ENCODE measurements around the gene FDXR.

Gene FDXR

DNA sequence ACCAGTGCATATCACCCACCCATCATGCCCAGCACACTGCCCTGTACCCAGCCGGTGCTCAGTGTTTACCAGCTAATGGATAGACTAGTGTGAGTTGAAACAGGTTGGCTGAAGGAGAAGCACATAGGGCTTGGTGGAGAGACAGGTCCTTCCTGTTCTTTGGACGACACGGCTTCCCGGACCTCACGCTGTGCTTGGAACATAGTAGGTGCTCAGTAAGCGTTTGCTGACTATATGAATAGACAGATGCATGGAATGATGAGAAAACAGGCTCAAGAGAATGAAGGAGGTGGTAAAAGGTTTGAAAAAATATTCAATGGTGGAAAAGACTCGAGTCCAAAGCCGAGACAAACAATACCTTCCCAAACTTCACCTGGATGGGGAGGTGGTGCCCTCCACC, 27.4 kb upstream of the FDXR start:
- no peak for DNase-seq (ENCODE audit: low read depth in 2 of 2, low spot score in 1 of 2)

DNA sequence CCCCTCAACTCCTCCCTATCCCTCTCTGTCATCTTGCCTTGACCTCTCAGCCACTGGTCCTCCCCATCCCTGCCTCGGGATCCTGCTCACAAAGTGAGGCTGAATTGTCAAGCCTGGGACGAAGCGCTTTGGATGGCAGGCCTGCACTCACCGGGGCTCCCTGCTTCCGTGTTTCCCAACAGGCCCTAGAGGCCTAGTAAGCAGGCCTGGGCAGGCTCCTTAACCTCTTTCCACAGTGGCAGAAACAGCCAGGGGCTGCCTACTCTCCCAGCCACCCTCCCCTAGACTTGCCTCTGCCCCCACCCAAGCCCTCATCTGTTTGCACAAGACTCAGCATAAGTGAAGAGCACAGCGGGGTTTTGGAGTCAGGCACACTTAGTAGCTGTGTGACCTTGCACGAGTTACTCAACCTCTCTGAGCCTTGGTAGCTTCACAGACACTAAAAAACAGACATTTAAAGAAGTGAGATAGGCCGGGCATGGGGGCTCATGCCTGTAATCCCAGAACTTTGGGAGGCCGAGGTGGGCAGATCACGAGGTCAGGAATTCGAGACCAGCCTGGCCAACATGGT, 25.7 kb upstream of the FDXR start:
- no peak for DNase-seq (ENCODE audit: low read depth in 2 of 2, low spot score in 1 of 2)

DNA sequence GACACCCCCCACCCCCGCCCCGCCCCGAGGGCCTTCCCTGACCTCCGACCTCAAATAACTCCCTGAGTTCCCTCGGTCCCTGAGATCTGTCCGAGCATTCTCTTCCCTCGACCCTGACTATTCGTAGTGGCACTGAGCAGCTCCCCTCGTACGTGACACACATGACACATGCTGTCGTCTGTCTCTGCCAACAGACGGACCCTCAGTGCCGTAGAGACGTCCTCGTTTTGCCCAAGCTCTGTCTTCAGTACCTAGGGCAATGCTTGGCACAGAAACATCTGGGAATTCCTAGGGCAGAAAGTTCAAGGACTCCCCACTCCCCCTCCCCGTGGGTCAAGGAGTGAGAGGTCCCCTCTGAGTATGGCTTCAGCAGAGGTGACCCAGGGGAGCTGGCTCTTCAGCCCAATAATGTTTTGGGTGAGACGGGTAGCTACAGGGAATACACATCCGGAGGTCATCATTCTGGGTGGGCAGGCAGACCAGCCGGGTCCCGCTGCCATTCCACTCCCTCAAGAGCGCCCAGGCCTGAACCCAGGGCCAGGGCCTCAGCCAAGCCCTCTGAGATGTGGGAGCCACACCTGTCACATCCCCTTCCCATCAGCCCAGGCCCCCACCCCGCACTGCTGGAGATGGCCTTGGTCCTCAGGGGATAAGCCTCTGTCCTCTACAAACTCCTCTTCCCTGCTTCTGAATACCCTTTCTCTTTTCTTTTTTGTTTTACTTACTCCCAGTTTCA, 21.3 kb upstream of the FDXR start:
- DNase-seq (ENCODE audit: low read depth in 2 of 2, low spot score in 1 of 2): no peak

DNA sequence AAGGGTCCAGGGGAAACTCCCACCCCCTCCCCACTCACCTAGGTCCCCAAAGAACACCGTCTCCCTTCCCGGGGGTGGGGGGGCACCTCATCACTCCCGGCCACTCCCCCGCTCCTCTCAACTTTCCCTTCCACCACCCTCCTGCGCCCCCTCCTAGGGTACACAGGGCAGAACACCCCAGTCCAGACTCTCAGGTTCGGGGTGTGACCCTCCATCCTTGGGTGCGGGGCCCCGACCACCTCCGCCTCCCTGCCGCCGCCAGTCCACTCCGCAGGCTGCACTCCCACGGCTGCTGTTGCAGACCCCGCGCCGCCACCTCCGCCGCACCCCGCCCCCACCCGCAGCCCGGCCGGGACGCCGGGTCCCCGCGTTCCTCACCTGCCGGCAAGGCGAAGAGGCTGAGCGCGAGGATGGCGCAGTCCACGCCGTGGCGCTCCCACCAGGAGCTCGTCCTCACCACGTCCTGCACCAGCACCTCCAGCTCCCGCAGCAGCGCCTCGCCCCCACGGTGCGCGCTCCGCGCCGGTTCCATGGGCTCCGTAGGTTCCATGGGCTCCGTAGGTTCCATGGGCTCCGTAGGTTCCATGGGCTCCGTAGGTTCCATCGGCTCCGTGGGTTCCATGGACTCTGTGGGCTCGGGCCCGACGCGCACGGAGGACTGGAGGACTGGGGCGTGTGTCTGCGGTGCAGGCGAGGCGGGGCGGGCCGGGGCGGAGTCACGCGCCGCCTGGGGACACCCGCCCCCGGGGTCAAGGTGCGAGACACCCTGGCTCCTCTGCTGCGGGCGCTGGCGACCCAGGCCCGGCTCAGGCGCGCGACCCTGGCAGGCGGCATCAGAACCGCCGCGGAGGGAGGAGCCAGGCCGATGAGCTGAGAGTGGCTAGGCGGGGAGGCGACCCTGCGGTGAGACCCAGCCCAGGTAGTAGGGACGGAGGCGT, 20.4 kb upstream of the FDXR start, which contains the start of gene FADS6:
FADS6 (minus strand) TSS at position 660 of the 938 bp plus-strand sequence; CDS start at position 622, 38 bp downstream.
- DNase-seq (ENCODE audit: low read depth in 2 of 2, low spot score in 1 of 2): no peak

DNA sequence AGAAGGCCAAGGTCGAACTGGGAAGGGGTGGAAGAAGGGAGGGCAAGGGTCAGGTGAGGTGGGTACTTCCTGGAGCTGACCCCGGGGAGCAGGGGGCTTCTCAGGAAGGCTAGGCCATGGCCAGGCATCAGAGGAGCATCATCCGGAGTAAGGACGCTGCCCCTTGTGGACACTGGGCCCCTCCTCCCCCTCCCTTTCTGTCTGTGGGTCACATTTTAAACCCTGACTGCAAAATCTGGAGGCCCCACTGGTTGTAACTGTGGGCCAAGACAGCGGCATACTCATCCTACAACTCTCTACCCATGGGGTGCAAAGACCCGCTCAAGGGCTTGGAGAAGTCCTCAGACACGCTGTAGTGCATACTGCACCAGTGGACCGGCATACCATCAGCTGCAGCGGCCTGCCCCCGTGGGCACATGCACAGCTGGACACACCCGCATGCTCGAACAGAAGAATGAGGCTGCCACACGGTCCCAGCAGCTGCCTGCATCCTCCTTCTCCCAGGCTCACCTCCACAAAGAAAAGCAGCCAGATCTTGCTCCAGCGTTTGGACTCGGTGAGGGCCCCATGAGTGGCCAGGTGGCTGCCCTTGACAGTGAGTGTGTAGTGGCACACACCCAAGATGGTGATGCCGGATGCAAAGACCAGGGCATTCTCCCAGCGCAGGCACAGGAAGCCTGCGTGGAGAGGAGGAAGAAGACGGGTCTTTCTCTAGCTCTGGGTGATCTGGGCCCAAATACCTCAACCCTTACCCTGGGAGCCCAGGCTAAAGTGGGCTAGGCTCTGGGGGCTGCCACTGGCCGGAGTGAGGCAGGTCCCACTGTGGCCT, 19.4 kb upstream of the FDXR start:
- DNase-seq (ENCODE audit: low read depth in 2 of 2, low spot score in 1 of 2): no peak

DNA sequence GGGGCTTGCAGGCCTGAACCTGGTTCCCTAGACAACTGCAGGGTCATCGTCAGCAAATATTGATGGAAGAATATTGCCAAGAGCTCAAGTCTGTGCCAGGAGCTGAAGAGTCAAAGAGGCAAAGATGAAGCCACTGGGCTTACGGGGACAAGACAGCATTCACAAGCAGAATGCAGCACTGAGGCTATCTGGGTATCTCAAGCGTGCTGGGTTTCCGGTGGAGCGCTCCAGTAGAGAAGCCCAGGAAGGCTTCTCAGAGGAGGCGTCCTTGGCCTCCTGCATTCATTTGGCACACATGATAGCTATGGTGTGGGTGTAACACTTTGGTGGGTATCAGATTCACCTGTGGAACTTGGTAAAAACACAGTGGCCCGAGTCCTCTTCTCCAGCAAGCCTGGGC, 17.8 kb upstream of the FDXR start:
- DNase-seq (ENCODE audit: low read depth in 2 of 2, low spot score in 1 of 2): no peak

DNA sequence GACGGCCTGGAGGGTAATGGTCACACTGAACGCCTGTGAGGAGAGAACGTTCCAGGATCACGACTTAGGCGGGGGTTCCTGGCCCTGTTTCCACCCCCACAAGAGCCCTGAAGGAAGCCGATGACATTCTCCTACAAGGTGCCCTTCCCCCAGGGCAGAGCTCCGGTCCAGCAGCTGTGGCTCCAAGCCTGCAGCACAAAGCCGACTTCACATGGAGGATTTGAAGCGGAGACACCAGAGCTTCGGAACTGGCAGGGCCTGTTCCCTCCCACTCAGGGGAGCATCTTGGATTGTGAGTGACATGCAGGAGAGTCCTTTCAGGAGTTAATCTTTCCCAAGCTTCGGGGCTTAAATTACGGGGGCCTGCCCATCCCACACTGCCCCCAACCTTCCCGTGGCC, 15.7 kb upstream of the FDXR start:
- no peak for DNase-seq (ENCODE audit: low read depth in 2 of 2, low spot score in 1 of 2)

DNA sequence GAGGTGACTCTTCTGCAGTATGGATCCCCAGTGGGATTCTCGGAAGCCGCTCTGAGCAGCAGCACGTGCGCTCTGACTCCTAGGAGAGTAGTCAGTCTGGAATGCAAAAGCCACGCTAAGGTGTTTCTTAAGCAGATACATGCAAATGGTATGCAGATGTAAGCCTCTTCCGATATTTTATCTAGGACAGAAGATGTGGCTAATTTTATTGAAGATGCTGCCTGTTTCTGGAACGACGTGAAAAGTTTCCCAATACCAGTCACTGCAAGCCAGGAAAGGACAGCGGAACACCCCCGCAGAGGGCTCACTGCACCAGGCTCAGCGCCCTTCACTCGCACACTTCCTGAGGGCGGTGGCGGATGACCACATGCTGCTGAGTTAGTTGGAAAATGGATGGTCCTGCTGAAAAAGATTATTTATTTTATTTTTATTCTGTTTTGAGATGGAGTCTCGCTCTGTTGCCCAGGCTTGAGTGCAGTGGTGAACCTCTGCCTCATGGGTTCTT, 10.5 kb upstream of the FDXR start:
- DNase-seq (ENCODE audit: low read depth in 2 of 2, low spot score in 1 of 2): no peak

DNA sequence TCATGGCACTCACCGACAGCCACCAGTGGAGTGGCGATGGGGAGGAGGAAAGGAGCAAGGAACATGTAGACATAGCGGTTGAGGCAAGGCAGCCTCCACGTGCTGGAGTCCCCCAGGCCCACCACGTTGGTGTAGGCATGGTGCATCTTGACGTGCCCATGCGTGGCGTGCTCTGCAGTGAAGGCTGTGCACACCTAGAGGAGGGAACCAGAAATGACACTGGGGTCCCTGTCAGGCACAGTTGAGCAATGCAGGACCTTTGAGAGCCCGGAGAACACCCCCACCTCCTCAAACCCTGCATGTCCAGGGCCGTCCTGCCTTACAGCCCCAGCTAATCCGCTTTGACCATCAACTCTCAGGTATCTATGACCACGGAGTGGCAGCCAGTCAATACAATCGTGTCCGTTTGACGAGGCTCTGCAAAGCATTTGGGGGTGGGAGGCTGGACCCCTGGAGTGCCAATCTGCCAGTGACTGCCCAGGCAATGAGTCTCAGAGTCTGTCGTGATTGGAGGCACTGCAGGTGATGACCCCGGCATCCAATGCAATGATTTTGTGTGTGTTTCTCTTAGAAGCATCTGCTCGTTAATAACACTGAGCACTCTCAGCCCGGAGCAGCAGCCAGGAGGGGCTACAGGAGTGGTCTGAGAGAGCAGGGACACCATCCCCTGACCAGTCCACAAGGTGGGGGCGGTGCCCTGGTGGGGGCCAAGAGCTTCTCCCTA, 9.9 kb upstream of the FDXR start:
- DNase-seq (ENCODE audit: low read depth in 2 of 2, low spot score in 1 of 2): no peak

DNA sequence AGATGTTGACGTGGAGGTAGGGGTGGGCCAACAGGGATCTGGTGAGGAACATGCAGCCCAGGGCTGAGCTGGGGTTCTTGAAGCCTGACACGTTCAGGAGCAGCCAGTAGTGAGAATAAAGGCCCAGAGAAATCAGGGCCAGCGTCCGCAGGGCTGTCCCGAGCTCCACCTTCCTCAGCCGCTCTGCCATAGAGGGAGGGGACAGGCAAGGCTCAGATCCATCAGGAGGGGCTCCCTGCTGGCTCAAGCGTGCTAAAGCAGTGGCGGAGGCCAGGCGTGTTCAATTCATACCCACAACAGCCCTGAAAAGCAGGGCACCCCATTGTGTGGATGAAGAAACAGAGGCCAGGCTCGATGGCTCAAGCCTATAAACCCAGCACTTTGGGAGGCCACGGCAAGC, 8.3 kb upstream of the FDXR start:
- DNase-seq (ENCODE audit: low read depth in 2 of 2, low spot score in 1 of 2): no peak

DNA sequence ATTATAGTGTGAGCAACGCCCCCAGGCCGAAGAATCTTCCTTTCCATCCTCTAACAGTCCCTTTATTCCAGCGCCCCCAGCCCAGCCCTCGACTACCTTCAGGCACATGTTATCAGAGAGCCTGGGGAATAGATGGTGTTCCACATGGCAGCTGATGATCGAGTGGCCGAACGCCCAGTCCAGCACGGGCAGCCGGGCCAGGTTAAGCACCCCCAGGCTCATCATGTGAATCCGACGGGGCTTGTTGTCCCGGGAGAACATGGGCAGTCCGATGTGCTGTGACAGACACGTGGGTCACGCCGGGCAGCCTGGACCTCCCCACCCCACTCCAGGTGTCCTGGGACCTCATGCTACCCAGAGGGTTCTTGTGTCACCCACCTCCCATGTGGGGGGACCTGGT, 6.5 kb upstream of the FDXR start:
- DNase-seq (ENCODE audit: low read depth in 2 of 2, low spot score in 1 of 2): no peak

DNA sequence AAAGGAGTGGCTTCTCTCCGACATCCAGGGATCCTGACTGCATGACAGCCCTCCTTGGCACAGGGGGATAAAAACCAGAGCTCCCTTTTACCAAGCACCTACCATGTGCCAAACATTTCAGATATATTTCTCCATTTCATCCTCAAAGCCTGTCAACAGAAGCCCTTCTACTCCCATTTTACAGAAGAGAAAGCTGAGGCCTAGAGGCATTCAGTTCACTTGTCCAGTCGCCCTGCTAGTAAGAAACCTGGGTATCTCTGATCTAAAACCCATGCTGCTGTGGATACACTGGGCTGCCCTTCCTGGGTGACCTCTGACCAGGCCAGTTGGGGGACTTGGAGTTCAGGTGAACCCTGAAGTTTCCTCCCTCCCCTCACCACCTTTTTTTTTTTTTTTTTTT, 5.9 kb upstream of the FDXR start:
- DNase-seq (ENCODE audit: low read depth in 2 of 2, low spot score in 1 of 2): no peak

DNA sequence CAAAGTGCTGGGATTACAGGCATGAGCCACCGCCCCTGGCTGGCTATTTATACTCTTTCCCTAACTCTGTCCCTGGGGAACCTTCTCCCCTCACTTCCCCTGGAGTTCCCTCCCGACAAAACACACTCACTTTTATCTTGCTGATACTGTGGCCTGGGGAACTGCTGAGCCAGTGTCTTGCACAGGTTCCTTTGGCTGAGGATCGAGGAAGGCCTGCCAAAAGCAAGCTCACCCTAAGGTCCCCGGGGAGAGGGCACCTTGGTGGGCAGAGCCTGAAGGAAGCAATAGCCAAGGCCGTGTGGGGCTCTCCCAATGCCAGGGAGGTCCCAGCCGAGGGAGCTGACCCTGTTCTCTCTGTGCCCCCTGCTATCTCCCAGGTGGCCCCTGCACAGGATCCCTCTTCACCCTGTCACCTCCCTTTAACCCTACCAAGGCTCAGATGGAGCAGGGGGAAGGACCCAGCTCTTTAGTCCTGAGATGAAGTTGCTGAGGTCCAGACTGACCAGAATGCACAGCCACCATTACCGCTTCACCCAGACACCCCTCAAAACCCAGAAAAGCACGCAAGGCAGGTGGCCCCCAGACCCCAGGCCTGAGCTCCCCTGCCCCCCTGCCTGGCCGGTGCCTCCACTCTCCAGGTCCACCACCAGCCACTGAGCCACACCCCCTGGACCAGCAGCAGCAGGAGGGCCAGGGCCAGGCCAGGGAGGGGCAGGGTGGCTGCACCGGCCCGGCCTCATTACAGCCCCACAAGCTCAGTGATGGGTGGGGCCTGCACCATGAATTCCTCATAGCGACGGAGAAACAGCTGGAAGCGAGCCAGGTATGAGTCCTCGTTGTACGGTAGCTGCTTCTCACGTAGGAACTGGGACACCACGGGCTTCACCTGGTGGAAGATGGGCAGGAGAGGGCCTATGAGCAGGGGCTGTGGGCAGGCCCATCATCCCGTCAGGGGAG, 5.1 kb upstream of the FDXR start:
- DNase-seq (ENCODE audit: low read depth in 2 of 2, low spot score in 1 of 2): no peak

DNA sequence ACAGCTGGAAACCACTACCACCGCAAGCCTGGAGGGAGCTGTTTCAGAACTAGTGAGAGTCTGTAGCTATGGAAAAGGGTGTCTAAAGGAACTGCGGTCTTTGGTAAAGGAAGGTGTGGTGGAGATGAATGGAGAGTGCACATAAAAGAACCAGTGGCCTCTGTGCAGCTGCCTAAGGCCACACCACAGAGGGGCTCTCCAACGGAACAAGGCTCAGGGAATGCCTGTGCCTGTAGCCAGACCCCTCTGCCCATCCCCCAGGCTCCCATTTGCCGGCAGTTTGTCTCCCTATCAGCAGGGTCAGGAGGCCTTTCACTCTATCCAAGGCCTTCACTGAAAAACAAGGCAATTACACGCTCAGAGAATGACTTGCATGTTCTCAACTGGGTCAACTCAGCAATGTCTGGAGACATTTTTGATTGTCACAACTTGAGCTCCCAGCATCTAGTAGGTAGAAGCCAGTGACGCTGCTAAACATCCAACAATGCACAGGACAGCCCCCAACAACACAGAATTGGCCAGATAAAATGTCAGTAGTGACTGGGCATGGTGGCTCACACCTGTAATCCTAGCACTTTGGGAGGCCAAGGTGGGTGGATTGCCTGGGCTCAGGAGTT, 3.3 kb upstream of the FDXR start:
- no peak for DNase-seq (ENCODE audit: low read depth in 2 of 2, low spot score in 1 of 2)

DNA sequence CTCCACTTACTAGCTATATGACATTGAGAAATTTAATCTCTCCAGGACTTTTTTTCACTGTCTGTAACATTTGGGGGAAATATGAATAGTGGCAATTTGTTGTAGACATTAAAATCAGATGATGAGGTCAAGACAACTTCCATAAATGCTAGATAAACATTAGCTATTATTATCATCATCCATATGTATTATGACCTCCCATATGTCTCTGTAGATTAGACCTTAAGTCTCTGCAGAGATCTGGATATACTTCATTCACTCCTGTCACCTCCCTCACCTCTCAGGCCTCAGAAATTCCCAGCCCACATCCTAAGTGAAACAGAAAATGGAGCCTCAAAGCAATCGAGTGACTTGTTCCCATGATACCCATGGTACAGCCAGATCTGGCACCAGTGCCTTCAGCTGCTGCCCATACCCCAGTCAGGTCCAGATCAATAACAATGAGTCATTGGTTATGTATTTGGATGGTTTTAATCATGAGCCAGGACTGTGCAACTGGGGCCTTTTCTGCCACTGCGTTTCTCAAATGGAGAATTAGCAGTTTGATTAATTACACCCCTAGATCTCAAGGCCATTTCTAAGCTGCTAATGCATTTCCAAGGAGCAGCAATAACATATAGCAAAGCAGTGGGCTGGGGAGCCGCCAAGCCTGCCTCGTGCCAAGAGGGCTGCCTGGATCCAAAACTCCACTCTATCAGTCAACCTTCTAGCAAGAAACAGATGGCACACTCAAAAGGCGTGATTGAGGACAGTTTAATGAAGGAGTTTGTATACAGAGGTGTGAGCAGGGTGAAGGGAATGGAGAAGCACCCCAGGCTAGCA, 2.6 kb upstream of the FDXR start:
- DNase-seq (ENCODE audit: low read depth in 2 of 2, low spot score in 1 of 2): no peak

DNA sequence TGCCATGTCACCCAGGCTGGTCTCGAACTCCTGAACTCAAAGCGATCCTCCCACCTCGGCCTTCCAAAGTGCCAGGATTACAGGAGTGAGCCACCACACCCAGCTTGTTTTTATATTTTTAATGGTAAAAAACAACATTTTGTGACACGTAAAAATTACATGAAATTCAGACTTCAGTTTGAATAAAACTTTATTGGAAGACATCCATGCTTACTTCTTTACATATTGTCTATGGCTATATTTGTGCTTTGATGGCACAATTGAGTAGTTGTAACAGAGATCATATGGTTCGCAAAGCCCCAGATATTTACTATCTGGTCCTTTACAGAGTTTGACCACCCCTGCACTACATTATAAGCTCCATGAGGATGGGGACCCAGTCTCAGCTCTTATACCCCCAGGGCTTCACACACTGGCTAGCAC, 1.8 kb upstream of the FDXR start:
- DNase-seq (ENCODE audit: low read depth in 2 of 2, low spot score in 1 of 2): no peak

DNA sequence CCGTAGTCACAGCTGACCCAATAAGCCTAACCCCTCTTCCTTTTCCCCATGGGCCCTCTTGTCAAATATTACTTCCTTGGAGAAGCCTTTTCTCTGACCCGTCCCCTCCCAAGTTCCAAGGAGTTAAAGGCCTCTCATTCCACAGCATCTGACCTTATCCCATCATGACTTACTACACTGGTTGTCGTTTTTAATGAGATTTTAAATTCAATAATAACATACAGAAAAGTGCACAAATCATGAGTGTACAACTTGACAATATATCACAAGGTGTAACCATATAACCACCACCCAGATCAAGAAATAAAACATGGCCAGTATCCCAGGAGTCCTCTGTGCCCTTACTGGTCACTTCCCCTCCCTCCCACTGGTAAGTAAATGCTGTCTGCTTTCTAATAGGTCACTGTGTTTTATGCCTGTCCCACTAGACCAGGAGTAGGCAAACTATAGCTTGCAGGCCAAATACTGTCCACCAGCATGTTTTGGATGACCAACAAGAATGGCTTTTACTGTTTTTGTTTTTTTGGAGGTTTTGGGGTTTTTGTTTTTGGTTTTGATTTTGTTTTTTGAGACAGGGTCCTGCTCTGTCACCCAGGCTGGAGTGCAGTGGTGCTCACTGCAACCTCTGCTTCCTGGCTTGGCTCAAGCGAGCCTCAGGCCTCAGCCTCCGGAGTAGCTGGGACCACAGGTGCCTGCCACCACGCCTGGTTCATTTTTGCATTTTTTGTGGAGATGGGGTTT, 1.2 kb upstream of the FDXR start:
- no peak for DNase-seq (ENCODE audit: low read depth in 2 of 2, low spot score in 1 of 2)

Measured in stimulated activated CD8-positive, alpha-beta memory T cell treated with anti-CD3 and anti-CD28 coated beads, Interleukin-4, amount 100 ng/mL, for 1 hour (primary cell).